Esophagus (tissue), 2 donors: Measurements from ENCODE around the gene DDX3X. TPM values are rescaled to one million over a fixed set of nuclear protein-coding genes. Genes with fewer than 3 reads are reported as not detected.

ENCODE experiments used
- H3K27ac ChIP-seq, 2 donors: one replicate each; pipeline ENCODE4 v1.5.1; 2013; ENCODE audit warnings: low read depth in 2 of 2, mild to moderate bottlenecking in 2 of 2, inconsistent platforms in 1 of 2, low read length in 1 of 2, moderate library complexity in 1 of 2
- H3K27me3 ChIP-seq, 2 donors: one replicate each; pipeline ENCODE4 v1.6.1; 2013; ENCODE audit warnings: low read length in 2 of 2, control low read depth in 1 of 2, mild to moderate bottlenecking in 1 of 2; ENCODE audit not compliant: insufficient read depth in 2 of 2, control insufficient read depth in 1 of 2
- H3K36me3 ChIP-seq, 2 donors: one replicate each; pipeline ENCODE4 v1.6.1; 2013; ENCODE audit warnings: low read length in 1 of 2; ENCODE audit not compliant: control insufficient read depth in 2 of 2, insufficient read depth in 2 of 2
- H3K4me1 ChIP-seq, 2 donors: one replicate each; pipeline ENCODE4 v1.6.1; 2013; ENCODE audit warnings: low read length in 1 of 2; ENCODE audit not compliant: control insufficient read depth in 2 of 2, insufficient read depth in 2 of 2
- H3K4me3 ChIP-seq, 2 donors: one replicate each; pipeline ENCODE4 v1.5.1; 2013; ENCODE audit warnings: low read length in 2 of 2, mild to moderate bottlenecking in 2 of 2, low read depth in 1 of 2, moderate library complexity in 1 of 2
- H3K9me3 ChIP-seq, 2 donors: one replicate each; pipeline ENCODE4 v1.6.1; 2013; ENCODE audit warnings: mild to moderate bottlenecking in 2 of 2, low read depth in 1 of 2, low read length in 1 of 2, moderate library complexity in 1 of 2; ENCODE audit not compliant: control insufficient read depth in 2 of 2, insufficient read depth in 1 of 2
- WGBS, 2 donors: extraction: QIAGEN DNeasy Blood & Tissue Kit; methylation state at CpG; one replicate each; pipeline ENCODE4 v1.1.7; 2013; 5-methylcytosine and 5-hydroxymethylcytosine counted together
- polyA plus RNA-seq, 2 donors: library from polyadenylated mRNA; stranded (reverse); fragments of 200-250 nt; gene quantifications; one replicate each; pipeline ENCODE4 v1.2.3, GENCODE V29; 2013
- donor health status: healthy with polysubstance abuse.
- donor health status: Bipolar disorder and iron deficiency.

The DDX3X gene
- polyA plus RNA-seq, 2 donors, result 63.5 to 111 TPM

DNA sequence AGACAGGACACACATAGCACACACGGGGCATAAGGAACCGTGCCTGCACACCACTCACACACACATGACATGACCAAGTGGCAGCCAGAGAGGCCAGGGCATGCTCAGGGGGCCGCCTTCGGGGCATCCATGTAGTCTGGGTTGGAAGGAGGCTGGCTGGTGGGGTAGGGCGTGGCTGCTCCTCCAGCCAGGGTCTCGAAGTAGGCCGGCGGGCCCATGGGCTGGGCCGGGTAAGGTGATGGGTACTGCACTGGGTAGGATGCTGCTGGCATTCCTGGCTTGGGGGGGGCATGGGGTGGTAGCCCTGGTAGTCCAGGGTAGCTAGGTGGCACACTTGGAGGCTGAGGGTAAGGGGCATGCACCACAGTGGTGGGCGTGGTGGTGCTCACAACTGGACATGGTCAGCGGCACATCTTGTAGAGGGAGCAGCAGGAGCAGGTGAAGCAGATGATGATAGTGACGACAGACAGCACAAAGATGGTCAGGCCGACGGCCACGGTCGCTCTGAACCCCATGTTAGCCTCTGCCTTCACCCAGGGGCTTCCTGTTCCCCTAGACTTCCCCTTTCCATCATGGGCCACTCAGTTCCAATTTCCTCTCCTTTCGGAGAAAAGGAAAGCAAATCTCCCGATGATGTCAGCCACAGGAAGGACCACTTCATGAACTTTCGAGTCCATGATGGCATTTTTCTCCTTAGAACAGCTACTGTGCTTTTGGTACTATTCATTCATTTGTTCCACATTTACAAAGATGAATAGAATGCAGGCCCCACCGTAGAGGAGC is 10.9 kb upstream of the DDX3X start:
- Histone ChIP-seq H3K36me3 (no peaks in the 10 kb centered on the region), H3K27ac (no peak overlapping the region), H3K9me3 (no peaks in the 10 kb centered on the region), H3K27me3 (no peaks in the 10 kb centered on the region), H3K4me3 (no peak overlapping the region), H3K4me1 (no peaks in the 10 kb centered on the region)
- WGBS, 2 donors, result 86 to 89% methylated on average over 20 of the region's 20 CpGs

DNA sequence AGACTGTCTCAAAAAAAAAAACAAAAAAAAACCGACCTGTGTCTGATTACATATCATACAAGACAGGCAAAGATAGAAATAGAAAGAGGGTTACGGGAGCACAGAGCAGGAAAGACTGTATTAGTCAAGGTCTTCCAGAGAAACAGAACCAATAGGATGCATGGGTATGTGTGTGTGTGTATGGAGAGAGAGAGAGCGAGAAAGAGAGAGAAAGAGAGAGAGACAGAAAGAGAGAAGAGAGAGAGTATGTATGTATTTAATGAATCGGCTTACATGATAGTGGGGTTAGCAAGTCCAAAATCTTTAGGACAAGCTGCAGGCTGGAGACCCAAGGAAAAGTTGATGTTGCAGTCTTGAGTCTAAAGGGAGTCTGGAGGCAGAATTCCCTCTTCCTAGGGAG is 7.5 kb upstream of the DDX3X start:
- H3K9me3 ChIP-seq, result no peaks in the 10 kb centered on the region
- H3K4me3 ChIP-seq, result no peak overlapping the region
- no peaks in the 10 kb centered on the region for H3K27me3 ChIP-seq
- no peaks in the 10 kb centered on the region for H3K36me3 ChIP-seq
- WGBS, 2 donors, result 92% methylated on average over 4 of the region's 4 CpGs
- H3K27ac ChIP-seq, result no peak overlapping the region
- no peaks in the 10 kb centered on the region for H3K4me1 ChIP-seq

- H3K4me3 ChIP-seq, result no peak overlapping the region
- H3K27me3 ChIP-seq, result no peaks in the 10 kb centered on the region
- no peaks in the 10 kb centered on the region for H3K9me3 ChIP-seq
- 75 to 81% methylated on average over 3 of the region's 3 CpGs for WGBS, 2 donors
- H3K36me3 ChIP-seq, result no peaks in the 10 kb centered on the region
- no peak overlapping the region for H3K27ac ChIP-seq
- no peaks in the 10 kb centered on the region for H3K4me1 ChIP-seq
Measured at GRCh38 chrX:41327341-41327740, 6.6 kb upstream of the DDX3X start.

DNA sequence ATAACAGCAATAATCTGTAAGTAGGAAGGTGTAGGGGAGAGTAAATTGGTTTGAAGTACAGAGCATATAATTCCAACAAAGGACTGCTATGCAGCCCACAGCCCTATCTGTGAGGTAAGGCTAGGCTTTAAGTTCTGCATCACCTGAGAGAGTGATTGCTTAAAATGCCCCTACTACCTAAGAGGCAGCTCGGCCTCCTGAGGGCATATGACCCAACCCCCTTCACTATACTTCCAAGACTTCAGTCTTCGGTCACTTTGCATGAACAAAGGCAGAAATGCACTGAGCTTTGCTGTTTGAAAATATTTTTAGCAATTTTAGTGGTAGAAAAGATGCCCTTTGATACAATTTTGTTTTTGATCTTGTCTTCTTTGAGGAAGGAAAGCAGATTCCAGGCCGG is 4.9 kb upstream of the DDX3X start:
- H3K4me1 ChIP-seq, result no peaks in the 10 kb centered on the region
- no peaks in the 10 kb centered on the region for H3K9me3 ChIP-seq
- H3K27ac ChIP-seq, result no peak overlapping the region
- H3K36me3 ChIP-seq, result no peaks in the 10 kb centered on the region
- no peak overlapping the region for H3K4me3 ChIP-seq
- H3K27me3 ChIP-seq, result no peaks in the 10 kb centered on the region
- 90 to 93% methylated on average over 3 of the region's 3 CpGs for WGBS, 2 donors

GRCh38 chrX:41332005-41332404 is 2.0 kb upstream of the DDX3X start:
- 38 to 60% methylated on average over 4 of the region's 4 CpGs for WGBS, 2 donors
- Histone ChIP-seq H3K4me1 (no peaks in the 10 kb centered on the region), H3K27me3 (no peaks in the 10 kb centered on the region), H3K36me3 (no peaks in the 10 kb centered on the region), H3K9me3 (no peaks in the 10 kb centered on the region), H3K27ac (peak overlapping the region in 1 of 2 donors; percentile 100), H3K4me3 (peak overlapping the region in 1 of 2 donors; percentile 62)

GRCh38 chrX:41332408-41333002 is 1.5 kb upstream of the DDX3X start:
- H3K4me1 ChIP-seq, result no peaks in the 10 kb centered on the region
- H3K36me3 ChIP-seq, result no peaks in the 10 kb centered on the region
- H3K27me3 ChIP-seq, result no peaks in the 10 kb centered on the region
- peak overlapping the region; percentile 86 to 95 for H3K4me3 ChIP-seq
- 2 to 12% methylated on average over 30 of the region's 30 CpGs for WGBS, 2 donors
- H3K9me3 ChIP-seq, result no peaks in the 10 kb centered on the region
- H3K27ac ChIP-seq, result peak overlapping the region; percentile 100

DNA sequence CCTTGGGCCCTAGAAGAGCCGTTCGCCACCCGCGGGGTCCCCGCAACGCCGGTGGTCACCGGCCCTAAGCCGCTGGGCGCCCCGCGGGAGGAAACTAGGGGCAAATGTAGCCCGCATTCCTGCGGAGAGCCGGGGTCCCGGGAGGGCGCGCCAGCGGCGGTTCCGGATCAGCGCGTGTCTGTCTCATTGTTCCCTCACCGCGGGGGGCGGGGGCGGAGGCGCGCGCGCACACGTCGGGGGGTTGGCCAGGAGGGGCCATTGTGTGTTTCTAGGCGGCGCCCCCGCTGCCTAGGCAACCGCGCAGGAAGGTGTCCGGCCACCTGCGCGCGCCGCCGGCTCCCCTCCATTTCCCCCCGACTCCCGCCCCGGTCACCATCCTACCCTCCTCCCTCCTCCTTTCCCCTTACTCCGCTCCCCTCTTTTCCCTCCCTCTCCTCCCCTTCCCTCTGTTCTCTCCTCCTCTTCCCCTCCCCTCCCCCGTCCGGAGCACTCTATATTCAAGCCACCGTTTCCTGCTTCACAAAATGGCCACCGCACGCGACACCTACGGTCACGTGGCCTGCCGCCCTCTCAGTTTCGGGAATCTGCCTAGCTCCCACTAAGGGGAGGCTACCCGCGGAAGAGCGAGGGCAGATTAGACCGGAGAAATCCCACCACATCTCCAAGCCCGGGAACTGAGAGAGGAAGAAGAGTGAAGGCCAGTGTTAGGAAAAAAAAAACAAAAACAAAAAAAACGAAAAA is 789 bp upstream of the DDX3X start:
- Histone ChIP-seq H3K9me3 (no peaks in the 10 kb centered on the region), H3K27me3 (no peaks in the 10 kb centered on the region), H3K27ac (peak overlapping the region; percentile 100), H3K36me3 (no peaks in the 10 kb centered on the region), H3K4me1 (no peaks in the 10 kb centered on the region), H3K4me3 (peak overlapping the region; percentile 86 to 95)
- 0 to 1% methylated on average over 53 to 64 of the region's 64 CpGs for WGBS, 2 donors

- H3K36me3 ChIP-seq, result peaks cover 0 to 4% of the 10 kb centered on the region in 2 donors
- H3K4me1 ChIP-seq, result no peaks in the 10 kb centered on the region
- peak overlapping the region; percentile 86 to 95 for H3K4me3 ChIP-seq
- 0 to 1% methylated on average over 41 to 76 of the region's 77 CpGs for WGBS, 2 donors
- peak overlapping the region; percentile 100 for H3K27ac ChIP-seq
- no peaks in the 10 kb centered on the region for H3K9me3 ChIP-seq
- no peaks in the 10 kb centered on the region for H3K27me3 ChIP-seq
Measured at GRCh38 chrX:41334363-41335197, 618 bp downstream of the DDX3X start.
